ENCODE measurements around the gene RASGRP1. TPM values are rescaled to one million over a fixed set of nuclear protein-coding genes. Genes with fewer than 3 reads are reported as not detected.

Gene RASGRP1
- total and polyA plus RNA-seq, 2 donors (not counting 1 experiment from before 2014, with no cell fraction given): 17.7 to 24.7 TPM

- H3K36me3 ChIP-seq (replicated peaks in 1 of 2; ENCODE audit: control extremely low read depth in 1 of 2, control insufficient read depth in 1 of 2, extremely low read depth in 1 of 2, insufficient read depth in 2 of 2, low read length in 1 of 2): peaks cover 13 to 86% of the 10 kb centered on the region in 2 experiments
Observed at GRCh38 chr15:38504680-38505467, 59.7 kb downstream of the RASGRP1 start.

More at GRCh38 chr15:38504680-38505467, 59.7 kb downstream of the RASGRP1 start:
- no peaks in the 10 kb centered on the region for H3K27me3 Mint-ChIP-seq
- no peak overlapping the region for H2AFZ ChIP-seq (ENCODE audit: insufficient read depth, low read depth, low read length, poor library complexity, severe bottlenecking)
- WGBS (ENCODE audit: insufficient coverage): 80% methylated on average over 1 of the region's 4 CpGs
- H4K20me1 ChIP-seq (ENCODE audit: control insufficient read depth, insufficient read depth, low read length, poor library complexity, severe bottlenecking): no peaks in the 10 kb centered on the region
- H3K9me3 ChIP-seq (ENCODE audit: control extremely low read depth in 1 of 3, control insufficient read depth in 2 of 3, insufficient read depth in 1 of 3, low read length in 2 of 3): peaks cover 0 to 5% (median 0%) of the 10 kb centered on the region in 3 donors
- no peak overlapping the region for H3K4me2 ChIP-seq (replicated peaks; ENCODE audit: low read depth, low read length, poor library complexity, severe bottlenecking)
- no peak for ATAC-seq (ENCODE audit: low read depth)
- no peak overlapping the region for H3K4me3 ChIP-seq (ENCODE audit: control extremely low read depth in 1 of 5, extremely low read depth in 1 of 5, insufficient read depth in 1 of 5, low read depth in 2 of 5, low read length in 4 of 5)
- no peaks in the 10 kb centered on the region for H3K27me3 ChIP-seq (replicated peaks in 1 of 4; ENCODE audit: control extremely low read depth in 1 of 4, control insufficient read depth in 3 of 4, insufficient read depth in 4 of 4, low read length in 3 of 4)
- H3K27ac ChIP-seq (ENCODE audit: low read length in 2 of 2): no peak overlapping the region
- H3K27ac Mint-ChIP-seq: no peak overlapping the region
- no peak overlapping the region for H3K9ac ChIP-seq (ENCODE audit: low read length)
- CTCF ChIA-PET: interaction anchor here (0.6 to 2.5 kb wide), 5 partner anchors 12 to 195 kb away, joined by 3 to 6 read pairs (median 4); no protein-coding TSS in a partner anchor
- H3K4me3 Mint-ChIP-seq: no peak overlapping the region
- no peaks in the 10 kb centered on the region for H3K9me3 Mint-ChIP-seq (ENCODE audit: insufficient read depth)
- DNase-seq: no peak
- TF ChIP-seq EZH2 (IDR thresholded peaks at IDR 0.05; ENCODE audit: borderline replicate concordance, insufficient read depth, low read depth, low read length, poor library complexity, severe bottlenecking) (no peak), CTCF (IDR thresholded peaks at IDR 0.05) (no peak)
- H3K79me2 ChIP-seq (ENCODE audit: control insufficient read depth, insufficient read depth, low read length): no peaks in the 10 kb centered on the region
- intact Hi-C loops (cut with micrococcal nuclease): no loop called here
- H3K4me1 Mint-ChIP-seq: no peaks in the 10 kb centered on the region
- POLR2A ChIA-PET: no interaction called here
- H3K4me1 ChIP-seq (ENCODE audit: control insufficient read depth in 2 of 2, insufficient read depth in 2 of 2, low read length in 2 of 2): no peaks in the 10 kb centered on the region

All from B cell (primary cell).